Islet precursor cell (in vitro differentiated cells): ENCODE measurements around the gene GUCA2A.

Source experiments
- DNase-seq: peaks from one replicate; pipeline ENCODE4 v3.0.0-alpha.2; 2018

The GUCA2A gene

GRCh38 chr1:42176902-42177519, 12.5 kb upstream of the GUCA2A start:
- DNase-seq = peak; percentile 70

DNA sequence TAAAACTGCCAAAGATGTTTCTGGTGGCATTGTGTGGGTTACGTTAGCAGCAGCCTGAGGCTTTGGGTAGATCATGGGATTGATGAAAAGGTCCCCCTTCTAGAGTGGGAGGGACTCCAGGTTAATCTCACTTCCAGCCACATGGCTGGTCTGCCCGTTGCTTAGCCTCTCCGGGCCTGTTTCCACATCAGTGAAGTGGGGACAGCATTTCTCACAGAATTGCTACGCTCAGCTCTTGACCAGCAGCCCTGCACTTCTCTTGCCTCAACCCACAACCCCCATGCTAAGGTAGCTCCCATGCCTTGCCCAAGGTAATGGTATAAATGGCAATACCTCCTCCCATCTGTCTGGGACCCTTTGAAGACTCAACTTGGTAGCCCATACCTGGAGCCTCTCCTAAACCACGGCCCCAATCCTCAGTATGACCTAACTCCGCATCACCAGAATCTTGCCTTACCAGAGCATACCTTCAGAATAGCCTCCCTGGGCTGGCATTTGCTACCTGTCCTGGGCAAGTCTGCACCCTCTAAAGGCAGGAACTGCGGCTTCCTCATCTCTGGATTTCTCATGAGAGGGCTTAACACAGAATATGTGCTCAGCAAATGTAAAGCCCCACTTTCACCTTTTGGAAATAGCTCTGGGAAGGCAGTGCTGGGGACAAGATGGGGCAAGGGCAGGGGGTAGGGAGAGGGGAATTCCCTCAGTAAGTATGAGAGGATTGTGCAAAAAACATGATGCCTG, 10.9 kb upstream of the GUCA2A start:
- DNase-seq = peak; percentile 47

DNA sequence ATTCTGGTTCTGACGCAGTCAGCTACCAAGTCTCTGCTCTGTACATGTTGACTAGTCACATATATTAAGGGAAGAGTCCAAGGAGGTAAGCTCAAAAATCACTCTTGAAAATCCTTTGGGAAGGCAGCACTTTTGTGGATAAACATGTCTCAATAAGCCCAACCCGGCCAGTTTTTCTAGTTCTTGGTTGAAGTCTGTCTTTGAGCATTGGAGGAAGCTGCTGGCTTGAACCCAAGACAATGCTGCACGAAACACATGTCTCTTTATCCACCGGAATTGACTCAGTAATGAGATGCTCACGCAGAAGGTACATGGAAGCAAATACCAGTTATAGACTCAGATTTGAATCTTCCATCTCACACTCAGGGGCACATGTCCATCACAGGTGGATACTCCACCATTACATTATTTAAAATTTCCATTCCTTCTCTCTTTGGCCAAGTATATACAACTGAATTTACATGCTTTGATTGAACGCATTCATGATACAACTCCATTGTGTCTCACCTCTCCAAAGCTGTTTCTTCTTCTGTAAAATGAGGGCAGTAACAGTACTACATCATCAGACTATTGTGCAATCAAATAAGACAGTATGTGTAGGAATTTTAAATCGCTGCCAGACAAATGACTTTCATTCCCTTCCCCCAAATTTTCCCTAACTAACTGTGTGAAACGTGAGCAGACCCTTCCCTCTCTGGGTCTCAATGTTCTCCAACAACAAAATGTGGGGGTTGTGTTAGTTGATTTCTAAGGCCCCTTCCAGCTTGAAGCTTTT, 9.6 kb upstream of the GUCA2A start:
- no peak for DNase-seq

GRCh38 chr1:42173155-42173933, 8.8 kb upstream of the GUCA2A start:
- DNase-seq = peak; percentile 84

- DNase-seq = peak; percentile 51
Observed at GRCh38 chr1:42172381-42173133, 8.0 kb upstream of the GUCA2A start.

DNA sequence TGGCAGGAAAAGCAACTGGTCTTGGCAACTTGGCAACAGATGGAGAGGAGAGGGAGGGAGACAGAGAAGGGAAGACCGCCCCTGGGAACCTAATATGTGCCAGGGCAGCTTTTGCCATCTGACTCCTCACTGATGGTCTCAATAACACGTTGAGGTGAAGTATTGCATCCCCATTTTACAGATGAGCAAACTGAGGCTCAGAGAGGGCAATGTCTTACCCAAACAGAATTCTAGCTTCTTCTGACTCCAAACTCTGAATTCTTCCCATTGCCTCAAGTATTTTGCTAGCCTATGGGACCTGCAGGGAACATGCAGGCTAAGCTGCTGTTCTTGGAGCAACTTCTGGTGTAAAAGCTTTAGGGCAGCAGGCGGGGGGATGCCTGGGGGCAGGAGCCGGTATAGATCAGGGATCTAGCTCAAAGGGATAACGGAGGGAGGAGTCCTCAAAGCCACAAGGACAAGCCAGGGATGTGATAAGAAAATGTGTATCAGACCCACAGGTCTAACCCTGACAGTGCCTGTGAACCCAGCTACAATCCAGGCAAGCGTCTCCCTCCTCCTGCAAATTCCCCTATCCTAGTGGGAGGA, 7.2 kb upstream of the GUCA2A start:
- DNase-seq = peak; percentile 49

DNA sequence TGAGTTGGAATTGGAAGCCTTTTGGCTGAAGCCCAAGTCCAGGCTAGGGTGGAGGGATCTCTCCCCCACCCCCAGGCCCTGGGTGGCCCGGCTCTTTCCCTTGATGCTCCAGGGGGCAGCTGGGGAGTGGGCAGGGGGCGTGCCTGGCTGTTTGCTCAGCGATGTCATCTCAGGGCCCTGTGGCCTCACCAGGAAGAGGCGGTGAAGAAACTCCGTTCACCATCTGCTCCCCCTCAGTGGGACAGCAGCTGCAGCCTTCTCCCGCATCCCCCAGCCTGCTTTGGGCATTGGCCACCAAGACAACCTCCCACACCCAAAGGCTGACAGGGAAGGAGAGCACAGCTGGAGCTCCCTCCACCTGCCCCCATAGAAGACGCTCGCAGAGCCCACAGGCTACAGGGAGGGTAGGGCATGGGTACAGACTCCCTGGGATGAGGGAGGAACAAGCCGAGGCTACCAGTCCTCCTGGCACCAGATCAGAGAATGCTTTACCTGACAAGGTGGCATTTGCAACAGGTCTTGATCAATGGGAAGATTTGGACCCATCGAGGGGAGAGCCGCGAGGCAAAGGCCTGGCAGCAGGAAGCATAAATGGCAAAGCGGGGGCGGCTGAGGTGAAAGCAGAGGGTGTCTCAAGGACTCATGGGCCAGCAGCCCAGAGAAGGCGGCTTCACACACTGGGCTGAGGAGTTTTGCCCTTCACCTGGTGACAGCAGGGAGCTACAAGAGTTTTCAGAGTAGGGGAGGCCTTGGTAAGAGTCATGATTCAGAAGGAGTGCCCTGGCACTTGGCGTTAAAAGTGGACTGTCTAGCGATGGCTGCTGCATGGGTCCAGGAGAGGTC, 6.5 kb upstream of the GUCA2A start:
- peak; percentile 67 for DNase-seq

DNA sequence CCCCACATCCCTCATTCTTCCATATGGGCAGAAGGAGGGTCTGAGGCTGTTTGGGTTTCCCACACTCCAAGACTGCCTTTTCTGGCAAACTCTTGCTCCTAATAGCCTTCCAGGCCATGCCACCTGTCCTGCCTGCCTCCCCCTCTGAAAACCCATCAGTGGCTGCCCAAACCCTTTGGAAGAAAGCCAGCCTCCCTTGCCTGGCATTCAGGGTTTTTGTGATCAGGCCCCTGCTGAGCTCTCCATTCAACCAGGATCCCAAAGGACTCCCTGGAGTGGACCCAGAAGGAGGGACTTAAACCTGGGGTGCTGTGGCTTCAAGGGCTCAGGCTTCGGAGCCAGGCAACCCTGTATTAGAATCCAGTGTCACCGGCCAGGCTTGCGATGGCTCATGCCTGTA, 4.2 kb upstream of the GUCA2A start:
- DNase-seq = no peak

DNA sequence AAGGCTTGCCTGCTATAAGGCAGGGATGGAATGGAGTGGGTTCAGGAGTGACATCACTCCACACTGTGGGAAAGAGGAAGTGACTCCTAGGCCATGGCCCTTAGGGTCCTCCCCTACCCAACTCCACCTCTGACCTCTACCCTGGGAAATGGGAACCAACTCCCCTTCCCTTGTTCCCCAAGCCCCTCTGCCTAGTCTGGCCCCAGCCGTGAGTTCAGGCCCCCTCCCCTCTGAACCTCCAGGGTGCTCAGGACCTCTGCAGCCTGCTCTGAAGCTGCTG, 3.8 kb upstream of the GUCA2A start:
- no peak for DNase-seq

DNA sequence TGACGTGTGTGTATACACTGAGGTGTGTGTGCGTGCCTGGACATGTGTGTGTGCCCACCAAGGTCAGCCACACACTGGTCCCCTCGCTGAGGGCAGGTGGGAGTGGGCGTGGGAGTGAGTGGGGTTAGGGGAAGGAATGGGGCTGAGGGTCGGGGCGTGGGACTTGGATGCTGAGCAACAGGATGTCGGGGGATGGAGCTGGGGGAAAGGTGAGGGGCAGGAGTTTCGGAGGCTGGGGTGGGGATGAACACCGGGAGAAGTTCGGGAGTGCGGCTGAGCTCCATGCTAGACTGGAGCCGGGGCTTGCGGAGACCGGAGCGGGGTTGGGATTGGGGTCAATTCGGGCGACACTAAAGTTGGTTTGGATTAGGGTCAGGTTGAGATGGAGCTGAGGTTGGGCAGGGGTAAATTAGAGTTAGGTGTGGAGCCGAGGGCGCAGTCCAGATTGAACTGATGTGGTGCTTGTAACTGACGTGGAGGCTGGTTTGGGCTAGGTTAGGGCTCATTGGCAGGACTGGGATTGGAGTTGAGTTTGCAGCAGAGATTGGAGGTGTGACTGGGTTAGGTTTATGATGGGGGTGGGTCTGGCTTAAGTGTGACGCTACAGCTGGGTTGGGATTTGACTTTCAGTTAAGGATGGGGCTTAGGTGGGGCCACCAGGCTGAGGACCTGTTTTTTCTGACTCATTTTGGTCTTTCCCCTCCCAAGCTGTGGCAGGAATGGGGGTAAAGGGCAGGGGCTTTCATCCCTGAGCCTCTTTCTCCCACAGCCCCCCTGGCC, 3.3 kb upstream of the GUCA2A start:
- DNase-seq = peak; percentile 69

DNA sequence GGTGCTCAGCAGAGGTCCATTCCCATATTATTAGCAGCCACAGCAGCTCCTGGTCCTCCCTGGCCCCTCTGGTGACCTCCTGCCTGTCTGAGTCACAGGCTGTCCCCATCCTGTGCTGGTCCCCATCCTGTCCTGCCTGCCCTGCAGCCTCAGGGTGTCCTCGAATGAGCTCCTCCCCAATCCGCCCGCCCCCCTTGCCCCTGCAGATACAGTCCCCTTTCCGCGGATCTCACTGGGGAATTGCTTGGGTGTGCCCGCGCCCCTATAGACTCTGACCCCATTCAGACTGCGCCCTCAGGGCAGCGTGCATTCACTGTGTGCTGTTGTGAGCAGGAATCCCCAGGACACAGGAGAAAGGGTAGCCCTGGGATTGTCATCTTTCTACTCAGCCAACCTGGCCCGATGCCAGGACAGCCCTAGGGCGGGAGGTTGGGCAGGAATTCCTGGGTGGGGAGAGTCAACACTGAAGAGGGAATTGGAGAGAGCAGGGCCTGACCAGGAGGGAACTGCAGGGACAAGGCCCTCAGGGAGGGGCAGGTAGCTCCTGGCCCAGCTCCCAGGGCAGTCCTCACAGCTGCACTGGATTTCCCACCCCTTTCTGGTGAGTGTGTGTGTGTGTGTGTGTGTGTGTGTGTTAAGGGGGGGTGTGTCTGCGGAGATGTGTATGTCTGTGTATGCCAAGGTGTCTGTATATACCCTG, 1.1 kb upstream of the GUCA2A start:
- peak; percentile 93 for DNase-seq

DNA sequence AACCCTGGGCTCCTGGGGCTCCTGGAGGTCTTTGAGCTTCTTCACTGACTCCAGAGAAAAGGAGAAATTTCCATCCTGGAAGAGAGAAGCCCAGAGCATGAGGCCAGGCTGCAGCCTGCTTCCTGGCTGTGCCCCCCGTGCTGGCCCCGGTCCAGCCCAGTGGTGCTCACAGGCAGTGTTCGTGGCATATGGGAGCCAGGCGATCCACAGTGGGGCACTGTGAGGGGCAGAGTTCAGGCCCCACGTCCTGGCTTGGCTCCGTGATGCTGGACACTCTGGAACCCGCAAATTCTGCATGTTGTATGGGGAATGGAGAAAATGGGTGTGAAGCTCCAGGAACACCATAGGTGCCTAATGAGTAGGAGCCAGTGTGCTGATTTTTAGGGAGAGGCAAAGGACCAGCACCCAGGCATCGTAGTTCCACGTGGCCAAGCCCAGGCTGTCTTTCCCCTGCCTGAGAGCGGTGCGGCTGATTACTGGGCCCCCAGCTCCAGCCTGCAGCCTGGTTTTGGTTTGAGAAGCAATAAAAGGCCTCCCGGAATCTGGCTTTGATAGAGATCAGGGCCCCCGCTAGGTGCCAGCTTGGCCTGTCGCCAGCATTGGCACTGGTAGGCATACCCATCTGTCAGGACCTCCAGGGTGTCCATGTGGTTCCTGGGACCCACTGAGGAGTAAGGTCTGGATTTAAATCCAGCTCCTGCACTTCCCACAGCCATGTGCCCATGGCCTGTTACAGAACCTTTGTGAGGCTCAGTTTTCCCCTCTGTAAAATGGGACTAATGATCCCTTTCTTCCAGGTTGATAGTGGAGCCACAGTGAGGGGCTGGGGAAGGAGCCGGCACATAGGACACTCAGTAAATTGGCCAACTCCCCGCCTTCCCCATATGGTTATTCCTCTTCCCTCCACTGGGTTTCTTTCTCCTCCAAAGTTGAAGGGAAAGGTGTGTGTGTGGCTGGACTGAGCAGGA, 725 bp downstream of the GUCA2A start:
- DNase-seq = peak; percentile 48

DNA sequence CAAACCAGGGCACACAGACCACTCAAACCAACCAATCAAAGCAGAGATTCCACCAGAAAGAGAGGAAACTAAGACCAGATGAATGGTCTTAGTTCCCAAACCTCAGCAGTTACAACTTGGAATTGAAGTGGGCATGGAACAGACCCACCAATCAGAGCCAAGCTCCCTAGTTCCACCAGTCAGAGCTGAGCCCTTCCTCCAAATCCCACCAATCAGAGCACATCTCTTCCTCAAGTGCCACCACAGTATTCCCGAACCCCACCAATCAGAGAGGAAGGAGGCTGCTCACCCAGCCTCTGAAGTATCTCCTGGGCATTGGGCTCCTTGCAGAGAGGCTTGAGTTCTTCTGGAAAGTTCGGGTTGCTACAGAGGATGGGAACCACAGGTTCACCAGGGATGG, 1.4 kb downstream of the GUCA2A start:
- DNase-seq = no peak

GRCh38 chr1:42162181-42162580, 2.4 kb downstream of the GUCA2A start:
- DNase-seq = no peak

DNA sequence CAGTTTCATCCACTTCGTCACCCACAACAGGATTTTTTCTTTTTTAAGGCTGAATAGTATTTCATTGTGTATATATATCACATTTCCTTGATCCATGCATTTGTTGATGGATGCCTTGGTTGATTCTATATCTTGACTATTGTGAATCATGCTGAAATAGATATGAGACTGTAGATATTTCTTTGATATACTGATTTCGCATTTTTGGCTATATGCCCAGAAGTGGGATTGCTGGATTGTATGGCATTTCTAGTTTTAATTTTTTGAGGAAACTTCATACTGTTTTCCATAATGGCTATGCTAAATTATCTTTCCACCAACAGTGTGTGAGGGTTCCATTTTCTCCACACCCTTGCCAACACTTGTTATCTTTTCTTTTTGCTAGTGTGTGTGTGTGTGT, 6.4 kb downstream of the GUCA2A start:
- DNase-seq = no peak

DNA sequence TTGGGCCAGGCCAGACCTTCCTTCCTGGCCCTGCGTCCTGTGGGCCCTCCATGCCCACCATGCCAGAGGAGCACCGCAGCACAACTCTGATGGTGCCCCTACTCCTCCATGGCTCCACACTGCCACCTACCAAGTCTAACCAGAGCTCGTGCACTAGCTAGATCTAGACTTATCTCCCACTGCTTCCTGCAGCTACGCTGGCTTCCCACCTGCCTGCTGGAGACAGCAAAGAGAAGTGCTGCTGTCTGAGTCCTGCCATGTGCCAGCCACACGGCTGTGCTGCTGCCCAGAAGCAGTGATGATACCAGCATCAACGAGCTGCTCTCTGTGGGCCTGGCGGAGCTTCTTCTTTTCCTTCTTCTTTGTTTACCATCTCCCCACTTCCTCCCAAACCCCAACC, 6.9 kb downstream of the GUCA2A start:
- no peak for DNase-seq

- no peak for DNase-seq
Observed at GRCh38 chr1:42155362-42155761, 9.2 kb downstream of the GUCA2A start.

DNA sequence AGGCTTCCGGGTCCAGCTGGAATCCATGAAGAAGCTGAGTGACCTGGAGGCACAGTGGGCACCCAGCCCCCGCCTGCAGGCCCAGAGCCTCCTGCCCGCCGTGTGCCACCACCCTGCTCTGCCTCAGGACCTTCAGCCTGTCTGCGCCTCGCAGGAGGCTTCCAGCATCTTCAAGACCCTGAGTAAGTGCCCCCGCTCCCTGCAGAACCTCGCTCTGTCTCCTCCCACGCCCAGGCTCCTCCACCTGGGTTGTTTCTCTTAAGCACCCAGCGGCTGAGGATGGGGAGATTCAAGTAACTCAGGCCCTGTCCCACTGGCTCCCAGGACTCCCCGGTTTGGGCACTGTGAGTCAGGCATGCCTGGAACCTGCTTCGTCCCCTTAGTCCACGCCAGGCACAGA, 9.9 kb downstream of the GUCA2A start:
- DNase-seq = peak; percentile 42

DNA sequence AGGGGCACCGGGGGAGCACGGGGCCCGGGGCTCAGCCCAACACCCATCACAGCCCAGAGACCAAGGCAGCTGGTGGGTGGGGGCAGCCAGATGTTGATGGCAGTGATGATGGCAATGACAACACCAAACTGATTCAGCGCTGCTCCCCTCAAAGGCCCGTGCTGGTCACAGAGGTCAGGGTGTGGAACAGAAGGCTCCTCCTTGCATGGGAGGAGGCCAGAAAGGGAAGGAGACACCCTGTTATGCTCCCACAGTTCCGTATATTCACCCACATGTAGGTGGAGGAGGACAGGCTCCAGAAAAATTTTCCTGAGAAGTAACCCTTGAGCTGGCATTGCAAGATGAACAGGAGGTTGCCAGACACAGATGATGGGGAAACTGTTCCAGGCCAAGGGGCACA, 10.9 kb downstream of the GUCA2A start:
- DNase-seq = no peak
